Astrocyte of the cerebellum (primary cell): ENCODE results near the gene ZNF142.
A peak's percentile ranks its signal among the peaks of the same experiment; 100 is the strongest.

Experiments used
- DNase-seq: peaks from one replicate; pipeline ENCODE4 v3.0.0-alpha.2; 2011; ENCODE audit warnings: low read depth
- H3K4me3 ChIP-seq: 2 replicates; pipeline ENCODE4 v1.5.1; 2011; ENCODE audit warnings: mild to moderate bottlenecking, low read depth, low read length, moderate library complexity
- CTCF ChIP-seq: IDR thresholded peaks from 2 replicates; pipeline ENCODE4 v1.5.1; 2012; ENCODE audit warnings: low read length, low read depth, moderate library complexity, mild to moderate bottlenecking; ENCODE audit errors: missing control alignments
- in situ Hi-C: cut with HindIII; loops from 2 replicates; pipeline ENCODE4 v1.10.0; 2017; ENCODE audit warnings: low sequenced_read_pairs

The ZNF142 gene

GRCh38 chr2:218659258-218659987 is at the start of gene ZNF142, which contains the start of gene BCS1L:
Gene ZNF142, minus strand, starts transcription at chr2:218659623. Its CDS starts 3,194 bp downstream, at chr2:218656429.
Gene BCS1L, plus strand, starts transcription at chr2:218659683. Its CDS starts 1,305 bp downstream, at chr2:218660988.
- peak; percentile 57 for DNase-seq
- in situ Hi-C loops = loop anchor here (5.0 kb wide), 1 partner anchor 87 kb away; no protein-coding TSS in a partner anchor

GRCh38 chr2:218708086-218708485 is 48.7 kb upstream of the ZNF142 start:
- no peak overlapping the region for H3K4me3 ChIP-seq
- TF ChIP-seq CTCF = no peak
- in situ Hi-C loops = no loop called here

More at GRCh38 chr2:218659258-218659987, at the start of gene ZNF142, which contains the start of gene BCS1L:
- no peak for TF ChIP-seq CTCF
- H3K4me3 ChIP-seq = peak within 1 kb of the TSS; percentile 74

GRCh38 chr2:218703341-218703740 is 43.9 kb upstream of the ZNF142 start:
- no peak for DNase-seq
- no peak for TF ChIP-seq CTCF
- in situ Hi-C loops = no loop called here

More at GRCh38 chr2:218708086-218708485, 48.7 kb upstream of the ZNF142 start:
- no peak for DNase-seq

GRCh38 chr2:218701806-218702205 is 42.4 kb upstream of the ZNF142 start:
- H3K4me3 ChIP-seq = no peak overlapping the region
- DNase-seq = peak; percentile 63
- no peak for TF ChIP-seq CTCF
- in situ Hi-C loops = no loop called here

More at GRCh38 chr2:218703341-218703740, 43.9 kb upstream of the ZNF142 start:
- H3K4me3 ChIP-seq = no peak overlapping the region

- TF ChIP-seq CTCF = no peak
- DNase-seq = no peak
- in situ Hi-C loops = no loop called here
- no peak overlapping the region for H3K4me3 ChIP-seq
Observed at GRCh38 chr2:218698885-218699284, 39.5 kb upstream of the ZNF142 start.

GRCh38 chr2:218694405-218695145 is 35.2 kb upstream of the ZNF142 start:
- no peak overlapping the region for H3K4me3 ChIP-seq
- in situ Hi-C loops = no loop called here
- no peak for DNase-seq
- no peak for TF ChIP-seq CTCF
